ENCODE results near the gene KCNN3.

GRCh38 chr1:154791292-154792166, 78.6 kb downstream of the KCNN3 start:
- TF ChIP-seq POLR2A (IDR thresholded peaks at IDR 0.05; ENCODE audit: low read length) (no peak), GATA1 (IDR thresholded peaks at IDR 0.05; ENCODE audit: low read depth, low read length) (no peak)
